Naive thymus-derived CD4-positive, alpha-beta T cell (primary cell): ENCODE data around the gene PTPRA. TPM values are rescaled to one million over a fixed set of nuclear protein-coding genes. Genes with fewer than 3 reads are reported as not detected.

Experiments
- ATAC-seq: fragments of 150-1000 bp; cut with Tn5 transposase; 2 replicates; pipeline ENCODE4 v1.10.0; 2021; ENCODE audit warnings: mild to moderate bottlenecking, moderate library complexity
- CTCF ChIA-PET: fragments of 350-600 bp; sonication (Branson Sonifier 250); formaldehyde crosslinking; loops from one replicate; lab custom pipeline; 2021; ENCODE audit warnings: antibody characterized with exemption; lab: Charles Lee
- POLR2A ChIA-PET: fragments of 350-600 bp; sonication (Branson Sonifier 250); formaldehyde crosslinking; loops from one replicate; lab custom pipeline; 2021; ENCODE audit warnings: antibody characterized with exemption, inconsistent platforms; lab: Charles Lee
- DNase-seq, 9 donors: peaks; one replicate each; pipeline versions ENCODE4 v3.0.0 to v3.0.0-alpha.2; 2020 to 2022; ENCODE audit warnings: mixed read lengths in 1 of 9
- H3K27ac ChIP-seq: one replicate; pipeline ENCODE4 v1.7.0; 2013; ENCODE audit warnings: mild to moderate bottlenecking, low read depth, low read length, moderate library complexity
- H3K27me3 ChIP-seq, 2 donors: one replicate each; pipeline ENCODE4 v1.7.0; 2013; ENCODE audit warnings: low read length in 2 of 2, mild to moderate bottlenecking in 2 of 2, moderate library complexity in 2 of 2; ENCODE audit not compliant: control insufficient read depth in 2 of 2, insufficient read depth in 2 of 2
- H3K36me3 ChIP-seq, 3 experiments: 1 replicate in 2 of 3; 2 replicates in 1 of 3; pipeline ENCODE4 v1.7.0; 2013; ENCODE audit warnings: low read length in 3 of 3, mild to moderate bottlenecking in 3 of 3, moderate library complexity in 1 of 3; ENCODE audit not compliant: insufficient read depth in 3 of 3, control insufficient read depth in 2 of 3
- H3K4me1 ChIP-seq, 2 donors: one replicate each; pipeline ENCODE4 v1.7.0; 2013; ENCODE audit warnings: low read length in 2 of 2, mild to moderate bottlenecking in 2 of 2, moderate library complexity in 1 of 2; ENCODE audit not compliant: control insufficient read depth in 2 of 2, insufficient read depth in 2 of 2
- H3K4me3 ChIP-seq: 2 replicates; pipeline ENCODE4 v1.7.0; 2013; ENCODE audit warnings: mild to moderate bottlenecking, low read length
- H3K9me3 ChIP-seq, 3 experiments: 1 replicate in 2 of 3; 2 replicates in 1 of 3; pipeline ENCODE4 v1.7.0; 2013; ENCODE audit warnings: low read length in 3 of 3; ENCODE audit not compliant: control insufficient read depth in 2 of 3
- H3K27ac Mint-ChIP-seq, 9 donors: one replicate each; pipeline ENCODE4 v1.8.0; 2020 to 2022; ENCODE audit warnings: mixed read lengths in 9 of 9, mild to moderate bottlenecking in 8 of 9, moderate library complexity in 5 of 9, inconsistent platforms in 2 of 9
- H3K27me3 Mint-ChIP-seq, 5 donors: one replicate each; pipeline ENCODE4 v1.8.0; 2021 to 2022; ENCODE audit warnings: mixed read lengths in 5 of 5, mild to moderate bottlenecking in 1 of 5
- H3K36me3 Mint-ChIP-seq, 5 donors: one replicate each; pipeline ENCODE4 v1.8.0; 2020 to 2022; ENCODE audit warnings: mixed read lengths in 5 of 5, mild to moderate bottlenecking in 3 of 5, inconsistent platforms in 1 of 5
- H3K4me1 Mint-ChIP-seq, 7 donors: one replicate each; pipeline ENCODE4 v1.8.0; 2020 to 2022; ENCODE audit warnings: mixed read lengths in 7 of 7, mild to moderate bottlenecking in 3 of 7, inconsistent platforms in 1 of 7
- H3K4me3 Mint-ChIP-seq, 10 donors: one replicate each; pipeline ENCODE4 v1.8.0; 2020 to 2022; ENCODE audit warnings: mild to moderate bottlenecking in 10 of 10, mixed read lengths in 10 of 10, moderate library complexity in 6 of 10, inconsistent platforms in 2 of 10
- H3K9me3 Mint-ChIP-seq, 11 donors: one replicate each; pipeline ENCODE4 v1.8.0; 2020 to 2022; ENCODE audit warnings: mixed read lengths in 11 of 11, mild to moderate bottlenecking in 4 of 11, inconsistent platforms in 1 of 11, moderate library complexity in 1 of 11
- intact Hi-C, 2 donors: fragments of 100-400 bp; cut with micrococcal nuclease; formaldehyde crosslinking; loops; one replicate each; pipeline ENCODE4 v1.15.1; 2023
- polyA plus RNA-seq, 2 donors: library from polyadenylated mRNA; unstranded; fragments of 300-500 nt; fragmentation: Illumina TruSeq; gene quantifications; one replicate each; pipeline ENCODE4 v1.2.3, GENCODE V29; 2021
- total RNA-seq, 6 experiments: library from RNA in 5 of 6; stranded (reverse) in 5 of 6; gene quantifications; 1 replicate in 5 of 6; 2 replicates in 1 of 6; pipeline ENCODE4 v1.2.3 and lab custom pipeline; 2021 to 2026

Gene PTPRA
- total and polyA plus RNA-seq, 7 experiments from 2014 or later = 27.5 to 86.6 (median 78.2) TPM

- ChIA-PET POLR2A (no interaction called here), CTCF (no interaction called here)
- peaks cover 9 to 28% of the 10 kb centered on the region in 2 donors for H3K4me1 ChIP-seq
- no peaks in the 10 kb centered on the region for H3K27me3 ChIP-seq
- intact Hi-C loops = no loop called here
- no peak overlapping the region for H3K27ac ChIP-seq
- DNase-seq (no peak), ATAC-seq (no peak)
- no peak overlapping the region for H3K4me3 ChIP-seq
- H3K9me3 ChIP-seq = no peaks in the 10 kb centered on the region
- peaks cover 0 to 8% (median 0%) of the 10 kb centered on the region in 5 donors for H3K36me3 Mint-ChIP-seq
- H3K4me1 Mint-ChIP-seq = peaks cover 24 to 52% (median 46%) of the 10 kb centered on the region in 7 donors
- H3K36me3 ChIP-seq = peaks cover 0 to 7% (median 0%) of the 10 kb centered on the region in 3 experiments
- no peak overlapping the region for H3K4me3 Mint-ChIP-seq
- no peaks in the 10 kb centered on the region for H3K9me3 Mint-ChIP-seq
- no peaks in the 10 kb centered on the region for H3K27me3 Mint-ChIP-seq
- peak overlapping the region in 1 of 9 donors; percentile 65 for H3K27ac Mint-ChIP-seq
Observed at GRCh38 chr20:2869381-2869780, 3.9 kb upstream of the PTPRA start.

- peak overlapping the region in 9 of 10 donors; percentile 16 to 92 (median 57) for H3K4me3 Mint-ChIP-seq
- peak overlapping the region in 3 of 9 donors; percentile 43 to 82 (median 49) for H3K27ac Mint-ChIP-seq
- no peaks in the 10 kb centered on the region for H3K27me3 Mint-ChIP-seq
- no peak overlapping the region for H3K27ac ChIP-seq
- ChIA-PET CTCF (interaction anchor here (0.6 kb wide), 1 partner anchor 26 kb away, joined by 3 read pairs; no protein-coding TSS in a partner anchor), POLR2A (interaction anchor here (1.2 to 1.7 kb wide), 3 partner anchors 17 to 31 kb away, joined by 4 to 8 read pairs (median 5); partner anchors contain the start of genes PCED1A and VPS16)
- H3K4me3 ChIP-seq = no peak overlapping the region
- intact Hi-C loops = loop anchor here in 1 of 2 donors (5.0 to 10.0 kb wide), 4 partner anchors 46 to 346 kb away; partner anchors contain the start of genes FASTKD5 and UBOX5
- peaks cover 19 to 33% of the 10 kb centered on the region in 2 donors for H3K4me1 ChIP-seq
- H3K27me3 ChIP-seq = no peaks in the 10 kb centered on the region
- H3K9me3 ChIP-seq = no peaks in the 10 kb centered on the region
- H3K9me3 Mint-ChIP-seq = no peaks in the 10 kb centered on the region
- ATAC-seq (no peak), DNase-seq (no peak)
- peaks cover 28 to 53% (median 46%) of the 10 kb centered on the region in 7 donors for H3K4me1 Mint-ChIP-seq
- no peaks in the 10 kb centered on the region for H3K36me3 ChIP-seq
- H3K36me3 Mint-ChIP-seq = peaks cover 0 to 13% (median 0%) of the 10 kb centered on the region in 5 donors
Observed at GRCh38 chr20:2871111-2871465, 2.2 kb upstream of the PTPRA start.

- CTCF ChIA-PET = interaction anchor here (1.4 kb wide), 2 partner anchors 16 to 129 kb away, joined by 4 to 5 read pairs; no protein-coding TSS in a partner anchor
- Mint-ChIP-seq H3K36me3 (peaks cover 0 to 13% (median 0%) of the 10 kb centered on the region in 5 donors), H3K4me3 (peak overlapping the region; percentile 84 to 96 (median 94)), H3K27ac (peak overlapping the region in 6 of 9 donors; percentile 11 to 95 (median 55)), H3K4me1 (peaks cover 34 to 53% (median 49%) of the 10 kb centered on the region in 7 donors), H3K9me3 (no peaks in the 10 kb centered on the region), H3K27me3 (no peaks in the 10 kb centered on the region)
- DNase-seq (peak in 1 of 9 donors; percentile 31), ATAC-seq (no peak)
- intact Hi-C loops = loop anchor here (1.0 to 10.0 kb wide), 9 partner anchors 47 to 347 kb away; partner anchors contain the start of genes NOP56 (in 2 of the 2), FASTKD5 (in 1 of the 2) and UBOX5 (in 1 of the 2)
- no peaks in the 10 kb centered on the region for H3K36me3 ChIP-seq
- no peaks in the 10 kb centered on the region for H3K9me3 ChIP-seq
- H3K4me1 ChIP-seq = peaks cover 24 to 36% of the 10 kb centered on the region in 2 donors
- H3K27me3 ChIP-seq = no peaks in the 10 kb centered on the region
- H3K27ac ChIP-seq = no peak overlapping the region
- POLR2A ChIA-PET = interaction anchor here (0.6 to 1.7 kb wide), 8 partner anchors 11 to 220 kb away, joined by 3 to 15 read pairs (median 4); partner anchors contain the start of genes CPXM1, NOP56, PCED1A and VPS16
- peak overlapping the region; percentile 80 for H3K4me3 ChIP-seq
Observed at GRCh38 chr20:2871661-2872458, 1.4 kb upstream of the PTPRA start.

GRCh38 chr20:2872459-2873009 is 747 bp upstream of the PTPRA start:
- peaks cover 33 to 51% (median 48%) of the 10 kb centered on the region in 7 donors for H3K4me1 Mint-ChIP-seq
- peak overlapping the region; percentile 84 to 96 (median 94) for H3K4me3 Mint-ChIP-seq
- intact Hi-C loops = loop anchor here (1.0 to 10.0 kb wide), 14 partner anchors 32 to 536 kb away; partner anchors contain the start of genes NOP56 (in 2 of the 2), PCED1A (in 2 of the 2), VPS16 (in 2 of the 2) and FASTKD5 (in 1 of the 2)
- H3K27me3 ChIP-seq = no peaks in the 10 kb centered on the region
- peak overlapping the region; percentile 80 for H3K4me3 ChIP-seq
- no peaks in the 10 kb centered on the region for H3K27me3 Mint-ChIP-seq
- H3K36me3 Mint-ChIP-seq = peaks cover 0 to 15% (median 0%) of the 10 kb centered on the region in 5 donors
- H3K36me3 ChIP-seq = no peaks in the 10 kb centered on the region
- H3K27ac Mint-ChIP-seq = peak overlapping the region; percentile 83 to 95 (median 90)
- ChIA-PET POLR2A (interaction anchor here (0.6 to 1.5 kb wide), 8 partner anchors 10 to 220 kb away, joined by 3 to 15 read pairs (median 4); partner anchors contain the start of genes CPXM1, IDH3B, NOP56 and PCED1A), CTCF (interaction anchor here (0.6 to 1.4 kb wide), 3 partner anchors 15 to 129 kb away, joined by 3 to 5 read pairs (median 4); no protein-coding TSS in a partner anchor)
- H3K9me3 ChIP-seq = no peaks in the 10 kb centered on the region
- DNase-seq (peak; percentile 64 to 83 (median 79)), ATAC-seq (peak; percentile 75)
- H3K4me1 ChIP-seq = peaks cover 25 to 30% of the 10 kb centered on the region in 2 donors
- no peaks in the 10 kb centered on the region for H3K9me3 Mint-ChIP-seq
- H3K27ac ChIP-seq = peak overlapping the region; percentile 71

GRCh38 chr20:2873747-2874041 is 413 bp downstream of the PTPRA start:
- Mint-ChIP-seq H3K27ac (peak overlapping the region in 8 of 9 donors; percentile 52 to 95 (median 73)), H3K4me3 (peak overlapping the region; percentile 84 to 94 (median 90)), H3K9me3 (no peaks in the 10 kb centered on the region), H3K36me3 (peaks cover 0 to 17% (median 3%) of the 10 kb centered on the region in 5 donors), H3K27me3 (no peaks in the 10 kb centered on the region), H3K4me1 (peaks cover 33 to 51% (median 45%) of the 10 kb centered on the region in 7 donors)
- no peak for ATAC-seq
- Histone ChIP-seq H3K4me3 (peak overlapping the region; percentile 80), H3K9me3 (no peaks in the 10 kb centered on the region), H3K4me1 (peaks cover 25% of the 10 kb centered on the region in 2 donors), H3K27me3 (no peaks in the 10 kb centered on the region), H3K27ac (peak overlapping the region; percentile 71), H3K36me3 (no peaks in the 10 kb centered on the region)
- CTCF ChIA-PET = interaction anchor here (1.4 kb wide), 2 partner anchors 14 to 128 kb away, joined by 4 to 5 read pairs; no protein-coding TSS in a partner anchor
- DNase-seq = peak in 5 of 9 donors; percentile 45 to 70 (median 52)
- POLR2A ChIA-PET = interaction anchor here (0.8 to 1.5 kb wide), 5 partner anchors 27 to 222 kb away, joined by 3 to 15 read pairs (median 4); partner anchors contain the start of genes NOP56, PCED1A and VPS16
- intact Hi-C loops = loop anchor here (1.0 to 10.0 kb wide), 13 partner anchors 33 to 535 kb away; partner anchors contain the start of genes NOP56 (in 2 of the 2), PCED1A (in 2 of the 2), VPS16 (in 2 of the 2) and FASTKD5 (in 1 of the 2)
